HepG2 (cell line): ENCODE measurements around the gene LLGL1. TPM values are rescaled to one million over a fixed set of nuclear protein-coding genes. Genes with fewer than 3 reads are reported as not detected.

Source experiments
- CBX5 ChIP-seq: sonication (generic); formaldehyde crosslinking; IDR thresholded peaks from 2 replicates; pipeline ENCODE4 v1.4.0; 2020; ENCODE audit warnings: missing genetic modification reagents, borderline replicate concordance
- EHMT2 ChIP-seq: fragments of 200-600 bp; sonication (generic); IDR thresholded peaks from 2 replicates; pipeline ENCODE4 v1.7.0; 2017; ENCODE audit warnings: antibody characterized with exemption, low read depth, low read length, borderline replicate concordance
- KDM6A ChIP-seq: IDR thresholded peaks from 2 replicates; pipeline ENCODE4 v1.6.1; 2016; ENCODE audit warnings: low read depth
- MATR3 ChIP-seq: sonication (generic); formaldehyde crosslinking; IDR thresholded peaks from 2 replicates; pipeline ENCODE4 v1.4.0; 2020; ENCODE audit warnings: missing genetic modification reagents
- MEF2D ChIP-seq: sonication (generic); formaldehyde crosslinking; IDR thresholded peaks from 2 replicates; pipeline ENCODE4 v1.5.1; 2020; ENCODE audit warnings: mild to moderate bottlenecking, missing genetic modification reagents
- NCOR1 ChIP-seq: fragments of 200-600 bp; sonication (generic); IDR thresholded peaks from 2 replicates; pipeline ENCODE4 v1.7.0; 2017; ENCODE audit warnings: antibody characterized with exemption, low read length, borderline replicate concordance
- SMAD9 ChIP-seq: sonication (generic); formaldehyde crosslinking; IDR thresholded peaks from 2 replicates; pipeline ENCODE4 v1.5.1; 2020; ENCODE audit warnings: mild to moderate bottlenecking, missing genetic modification reagents
- ZBTB1 ChIP-seq: sonication (generic); formaldehyde crosslinking; IDR thresholded peaks from 2 replicates; pipeline ENCODE4 v1.4.0; 2020; ENCODE audit warnings: missing genetic modification reagents, borderline replicate concordance
- ZNF557 ChIP-seq: sonication (generic); formaldehyde crosslinking; IDR thresholded peaks from 2 replicates; pipeline ENCODE4 v1.4.0; 2020; ENCODE audit warnings: missing genetic modification reagents
- ZNF747 ChIP-seq: sonication (generic); formaldehyde crosslinking; IDR thresholded peaks from 2 replicates; pipeline ENCODE4 v1.8.1; 2023; ENCODE audit warnings: missing genetic modification reagents, mild to moderate bottlenecking, borderline replicate concordance
- ZNF780A ChIP-seq: sonication (generic); formaldehyde crosslinking; IDR thresholded peaks from 2 replicates; pipeline ENCODE4 v1.8.0; 2022; ENCODE audit warnings: mild to moderate bottlenecking, missing genetic modification reagents, moderate library complexity
- polyA plus RNA-seq, 8 experiments: library from polyadenylated mRNA; depleted of rRNA in 3 of 8; stranded (reverse) in 7 of 8; unstranded in 1 of 8; fragments of >200 nt; fragmentation: Illumina TruSeq in 4 of 8; extraction: Trizol in 4 of 8; gene quantifications; 2 replicates each; pipeline versions ENCODE4 v1.2.1 to v1.2.3, GENCODE V29; 2011 to 2016; ENCODE audit warnings: low read depth in 4 of 8, missing spikeins in 1 of 8, mixed read lengths in 1 of 8; ENCODE audit not compliant: insufficient read depth in 1 of 8
- total RNA-seq, 5 experiments: library from RNA; depleted of rRNA; stranded (reverse); fragments of >200 nt; fragmentation: Illumina TruSeq; extraction: Trizol; gene quantifications; 2 replicates each; pipeline ENCODE4 v1.2.3, GENCODE V29; 2016; ENCODE audit warnings: low read depth in 1 of 5
- TF ChIP-seq, protein P1 (sequence below): sonication (generic); formaldehyde crosslinking; IDR thresholded peaks from 2 replicates; pipeline ENCODE4 v1.4.0; 2020; ENCODE audit warnings: low read depth, missing genetic modification reagents
- TF ChIP-seq, protein P2 (sequence below): sonication (generic); formaldehyde crosslinking; conservative IDR thresholded peaks from 2 replicates; pipeline ENCODE4 v1.4.0; 2020; ENCODE audit warnings: missing genetic modification reagents
- TF ChIP-seq, protein P3 (sequence below): sonication (generic); formaldehyde crosslinking; IDR thresholded peaks from 2 replicates; pipeline ENCODE4 v1.8.0; 2022; ENCODE audit warnings: missing genetic modification reagents, mild to moderate bottlenecking, borderline replicate concordance
- TF ChIP-seq, protein P4 (sequence below): sonication (generic); formaldehyde crosslinking; IDR thresholded peaks from 2 replicates; pipeline ENCODE4 v1.8.1; 2023; ENCODE audit warnings: missing genetic modification reagents, inconsistent platforms, borderline replicate concordance
- TF ChIP-seq, protein P5 (sequence below): sonication (generic); formaldehyde crosslinking; IDR thresholded peaks from 2 replicates; pipeline ENCODE4 v1.5.0; 2020; ENCODE audit warnings: missing genetic modification reagents
- TF ChIP-seq, protein P6 (sequence below): sonication (generic); formaldehyde crosslinking; IDR thresholded peaks from 2 replicates; pipeline ENCODE4 v1.5.0; 2020; ENCODE audit warnings: missing genetic modification reagents
- TF ChIP-seq, protein P7 (sequence below): sonication (generic); formaldehyde crosslinking; conservative IDR thresholded peaks from 2 replicates; pipeline ENCODE4 v1.4.0; 2020; ENCODE audit warnings: missing genetic modification reagents

The LLGL1 gene
- total and polyA plus RNA-seq, 2 of the 13 experiments (the other 11 are each of a cell fraction or from before 2014, with no cell fraction given), result 15.0 to 15.3 TPM

DNA sequence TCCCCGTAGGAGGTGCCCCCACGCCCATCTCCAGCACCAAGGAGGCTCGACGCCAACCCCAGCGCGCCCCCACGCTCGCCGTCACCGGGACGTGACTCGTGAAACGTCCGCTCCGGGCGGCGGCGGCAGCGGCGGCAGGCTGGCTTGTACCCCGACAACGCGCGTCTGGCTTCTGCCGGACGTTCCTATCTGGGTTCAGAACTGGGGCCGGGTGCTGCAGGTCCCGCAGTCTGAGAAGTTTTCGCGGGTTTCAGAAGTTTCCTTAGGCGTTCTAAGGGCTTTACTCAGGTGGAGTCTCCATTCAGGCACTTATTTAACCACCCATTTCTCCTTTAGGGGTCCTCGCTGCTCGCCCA lies 42.5 kb upstream of the LLGL1 start (continued):
- TF ChIP-seq, protein P1, sequence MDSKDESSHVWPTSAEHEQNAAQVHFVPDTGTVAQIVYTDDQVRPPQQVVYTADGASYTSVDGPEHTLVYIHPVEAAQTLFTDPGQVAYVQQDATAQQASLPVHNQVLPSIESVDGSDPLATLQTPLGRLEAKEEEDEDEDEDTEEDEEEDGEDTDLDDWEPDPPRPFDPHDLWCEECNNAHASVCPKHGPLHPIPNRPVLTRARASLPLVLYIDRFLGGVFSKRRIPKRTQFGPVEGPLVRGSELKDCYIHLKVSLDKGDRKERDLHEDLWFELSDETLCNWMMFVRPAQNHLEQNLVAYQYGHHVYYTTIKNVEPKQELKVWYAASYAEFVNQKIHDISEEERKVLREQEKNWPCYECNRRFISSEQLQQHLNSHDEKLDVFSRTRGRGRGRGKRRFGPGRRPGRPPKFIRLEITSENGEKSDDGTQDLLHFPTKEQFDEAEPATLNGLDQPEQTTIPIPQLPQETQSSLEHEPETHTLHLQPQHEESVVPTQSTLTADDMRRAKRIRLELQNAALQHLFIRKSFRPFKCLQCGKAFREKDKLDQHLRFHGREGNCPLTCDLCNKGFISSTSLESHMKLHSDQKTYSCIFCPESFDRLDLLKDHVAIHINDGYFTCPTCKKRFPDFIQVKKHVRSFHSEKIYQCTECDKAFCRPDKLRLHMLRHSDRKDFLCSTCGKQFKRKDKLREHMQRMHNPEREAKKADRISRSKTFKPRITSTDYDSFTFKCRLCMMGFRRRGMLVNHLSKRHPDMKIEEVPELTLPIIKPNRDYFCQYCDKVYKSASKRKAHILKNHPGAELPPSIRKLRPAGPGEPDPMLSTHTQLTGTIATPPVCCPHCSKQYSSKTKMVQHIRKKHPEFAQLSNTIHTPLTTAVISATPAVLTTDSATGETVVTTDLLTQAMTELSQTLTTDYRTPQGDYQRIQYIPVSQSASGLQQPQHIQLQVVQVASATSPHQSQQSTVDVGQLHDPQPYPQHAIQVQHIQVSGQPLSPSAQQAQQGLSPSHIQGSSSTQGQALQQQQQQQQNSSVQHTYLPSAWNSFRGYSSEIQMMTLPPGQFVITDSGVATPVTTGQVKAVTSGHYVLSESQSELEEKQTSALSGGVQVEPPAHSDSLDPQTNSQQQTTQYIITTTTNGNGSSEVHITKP (CRISPR knock-in tag), result peak; percentile 48; the same call in 1 of the 2 replicates
- TF ChIP-seq EHMT2 (no peak), SMAD9 (CRISPR knock-in tag) (no peak), MATR3 (CRISPR knock-in tag) (no peak), KDM6A (CRISPR knock-in tag) (no peak), ZNF557 (CRISPR knock-in tag) (no peak), NCOR1 (no peak), MEF2D (CRISPR knock-in tag) (peak; percentile 89), ZNF780A (no peak), ZNF747 (CRISPR knock-in tag) (no peak), ZBTB1 (CRISPR knock-in tag) (no peak), CBX5 (CRISPR knock-in tag) (no peak)
- TF ChIP-seq, protein P2, sequence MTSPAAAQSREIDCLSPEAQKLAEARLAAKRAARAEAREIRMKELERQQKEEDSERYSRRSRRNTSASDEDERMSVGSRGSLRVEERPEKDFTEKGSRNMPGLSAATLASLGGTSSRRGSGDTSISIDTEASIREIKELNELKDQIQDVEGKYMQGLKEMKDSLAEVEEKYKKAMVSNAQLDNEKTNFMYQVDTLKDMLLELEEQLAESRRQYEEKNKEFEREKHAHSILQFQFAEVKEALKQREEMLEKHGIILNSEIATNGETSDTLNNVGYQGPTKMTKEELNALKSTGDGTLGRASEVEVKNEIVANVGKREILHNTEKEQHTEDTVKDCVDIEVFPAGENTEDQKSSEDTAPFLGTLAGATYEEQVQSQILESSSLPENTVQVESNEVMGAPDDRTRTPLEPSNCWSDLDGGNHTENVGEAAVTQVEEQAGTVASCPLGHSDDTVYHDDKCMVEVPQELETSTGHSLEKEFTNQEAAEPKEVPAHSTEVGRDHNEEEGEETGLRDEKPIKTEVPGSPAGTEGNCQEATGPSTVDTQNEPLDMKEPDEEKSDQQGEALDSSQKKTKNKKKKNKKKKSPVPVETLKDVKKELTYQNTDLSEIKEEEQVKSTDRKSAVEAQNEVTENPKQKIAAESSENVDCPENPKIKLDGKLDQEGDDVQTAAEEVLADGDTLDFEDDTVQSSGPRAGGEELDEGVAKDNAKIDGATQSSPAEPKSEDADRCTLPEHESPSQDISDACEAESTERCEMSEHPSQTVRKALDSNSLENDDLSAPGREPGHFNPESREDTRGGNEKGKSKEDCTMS (CRISPR knock-in tag), result no peak
- TF ChIP-seq, protein P3, sequence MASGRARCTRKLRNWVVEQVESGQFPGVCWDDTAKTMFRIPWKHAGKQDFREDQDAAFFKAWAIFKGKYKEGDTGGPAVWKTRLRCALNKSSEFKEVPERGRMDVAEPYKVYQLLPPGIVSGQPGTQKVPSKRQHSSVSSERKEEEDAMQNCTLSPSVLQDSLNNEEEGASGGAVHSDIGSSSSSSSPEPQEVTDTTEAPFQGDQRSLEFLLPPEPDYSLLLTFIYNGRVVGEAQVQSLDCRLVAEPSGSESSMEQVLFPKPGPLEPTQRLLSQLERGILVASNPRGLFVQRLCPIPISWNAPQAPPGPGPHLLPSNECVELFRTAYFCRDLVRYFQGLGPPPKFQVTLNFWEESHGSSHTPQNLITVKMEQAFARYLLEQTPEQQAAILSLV (CRISPR knock-in tag), result 0 out of 2 replicates have a peak, but pooled peaks have one; percentile 10
- TF ChIP-seq, protein P4, sequence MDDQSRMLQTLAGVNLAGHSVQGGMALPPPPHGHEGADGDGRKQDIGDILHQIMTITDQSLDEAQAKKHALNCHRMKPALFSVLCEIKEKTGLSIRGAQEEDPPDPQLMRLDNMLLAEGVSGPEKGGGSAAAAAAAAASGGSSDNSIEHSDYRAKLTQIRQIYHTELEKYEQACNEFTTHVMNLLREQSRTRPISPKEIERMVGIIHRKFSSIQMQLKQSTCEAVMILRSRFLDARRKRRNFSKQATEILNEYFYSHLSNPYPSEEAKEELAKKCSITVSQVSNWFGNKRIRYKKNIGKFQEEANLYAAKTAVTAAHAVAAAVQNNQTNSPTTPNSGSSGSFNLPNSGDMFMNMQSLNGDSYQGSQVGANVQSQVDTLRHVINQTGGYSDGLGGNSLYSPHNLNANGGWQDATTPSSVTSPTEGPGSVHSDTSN (CRISPR knock-in tag), result no peak
- TF ChIP-seq, protein P5, sequence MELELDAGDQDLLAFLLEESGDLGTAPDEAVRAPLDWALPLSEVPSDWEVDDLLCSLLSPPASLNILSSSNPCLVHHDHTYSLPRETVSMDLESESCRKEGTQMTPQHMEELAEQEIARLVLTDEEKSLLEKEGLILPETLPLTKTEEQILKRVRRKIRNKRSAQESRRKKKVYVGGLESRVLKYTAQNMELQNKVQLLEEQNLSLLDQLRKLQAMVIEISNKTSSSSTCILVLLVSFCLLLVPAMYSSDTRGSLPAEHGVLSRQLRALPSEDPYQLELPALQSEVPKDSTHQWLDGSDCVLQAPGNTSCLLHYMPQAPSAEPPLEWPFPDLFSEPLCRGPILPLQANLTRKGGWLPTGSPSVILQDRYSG (CRISPR knock-in tag), result no peak
- TF ChIP-seq, protein P6, sequence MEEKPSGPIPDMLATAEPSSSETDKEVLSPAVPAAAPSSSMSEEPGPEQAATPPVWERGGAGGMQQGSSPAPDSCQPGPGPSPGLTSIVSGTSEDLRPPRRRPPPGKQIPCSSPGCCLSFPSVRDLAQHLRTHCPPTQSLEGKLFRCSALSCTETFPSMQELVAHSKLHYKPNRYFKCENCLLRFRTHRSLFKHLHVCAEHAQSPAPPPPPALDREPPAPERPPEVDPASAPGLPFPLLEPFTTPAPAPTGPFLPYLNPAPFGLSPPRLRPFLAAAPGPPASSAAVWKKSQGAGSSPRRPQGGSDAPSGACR (CRISPR knock-in tag), result no peak
- TF ChIP-seq, protein P7, sequence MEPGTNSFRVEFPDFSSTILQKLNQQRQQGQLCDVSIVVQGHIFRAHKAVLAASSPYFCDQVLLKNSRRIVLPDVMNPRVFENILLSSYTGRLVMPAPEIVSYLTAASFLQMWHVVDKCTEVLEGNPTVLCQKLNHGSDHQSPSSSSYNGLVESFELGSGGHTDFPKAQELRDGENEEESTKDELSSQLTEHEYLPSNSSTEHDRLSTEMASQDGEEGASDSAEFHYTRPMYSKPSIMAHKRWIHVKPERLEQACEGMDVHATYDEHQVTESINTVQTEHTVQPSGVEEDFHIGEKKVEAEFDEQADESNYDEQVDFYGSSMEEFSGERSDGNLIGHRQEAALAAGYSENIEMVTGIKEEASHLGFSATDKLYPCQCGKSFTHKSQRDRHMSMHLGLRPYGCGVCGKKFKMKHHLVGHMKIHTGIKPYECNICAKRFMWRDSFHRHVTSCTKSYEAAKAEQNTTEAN (CRISPR knock-in tag), result 0 out of 2 replicates have a peak, but pooled peaks have one; percentile 42
